Measurements from ENCODE around the gene FCRL6. TPM values are rescaled to one million over a fixed set of nuclear protein-coding genes. Genes with fewer than 3 reads are reported as not detected.
A peak's percentile ranks its signal among the peaks of the same experiment; 100 is the strongest.

The FCRL6 gene
- total RNA-seq, 1 donor, result not detected

DNA sequence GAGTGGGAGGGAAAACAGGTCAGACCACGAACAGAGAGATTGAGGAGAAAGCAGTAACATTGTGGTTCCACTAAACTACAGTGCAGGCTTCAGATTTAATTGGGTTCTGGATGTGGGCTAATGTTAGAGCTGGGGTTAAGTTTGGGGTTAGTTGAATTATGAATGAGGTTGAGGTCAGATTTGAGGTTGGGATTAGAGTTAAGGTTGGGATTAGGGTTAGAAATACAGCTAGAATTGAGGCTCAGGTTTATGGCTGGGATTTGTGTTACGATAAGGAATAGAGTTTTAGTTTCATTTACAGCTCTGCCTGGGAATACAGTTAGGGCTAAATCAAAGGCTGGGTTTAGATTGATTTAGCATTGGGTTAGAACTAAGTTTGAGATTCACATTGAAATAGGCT, 62.1 kb downstream of the FCRL6 start:
- TF ChIP-seq, protein P1, sequence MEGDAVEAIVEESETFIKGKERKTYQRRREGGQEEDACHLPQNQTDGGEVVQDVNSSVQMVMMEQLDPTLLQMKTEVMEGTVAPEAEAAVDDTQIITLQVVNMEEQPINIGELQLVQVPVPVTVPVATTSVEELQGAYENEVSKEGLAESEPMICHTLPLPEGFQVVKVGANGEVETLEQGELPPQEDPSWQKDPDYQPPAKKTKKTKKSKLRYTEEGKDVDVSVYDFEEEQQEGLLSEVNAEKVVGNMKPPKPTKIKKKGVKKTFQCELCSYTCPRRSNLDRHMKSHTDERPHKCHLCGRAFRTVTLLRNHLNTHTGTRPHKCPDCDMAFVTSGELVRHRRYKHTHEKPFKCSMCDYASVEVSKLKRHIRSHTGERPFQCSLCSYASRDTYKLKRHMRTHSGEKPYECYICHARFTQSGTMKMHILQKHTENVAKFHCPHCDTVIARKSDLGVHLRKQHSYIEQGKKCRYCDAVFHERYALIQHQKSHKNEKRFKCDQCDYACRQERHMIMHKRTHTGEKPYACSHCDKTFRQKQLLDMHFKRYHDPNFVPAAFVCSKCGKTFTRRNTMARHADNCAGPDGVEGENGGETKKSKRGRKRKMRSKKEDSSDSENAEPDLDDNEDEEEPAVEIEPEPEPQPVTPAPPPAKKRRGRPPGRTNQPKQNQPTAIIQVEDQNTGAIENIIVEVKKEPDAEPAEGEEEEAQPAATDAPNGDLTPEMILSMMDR (IDR thresholded peaks at IDR 0.05; ENCODE audit: insufficient read depth, low read depth, low read length), result no peak
- peak; percentile 51 for DNase-seq (ENCODE audit: low read depth)

More for the DNA sequence above, 62.1 kb downstream of the FCRL6 start:
- H3K4me3 ChIP-seq (ENCODE audit: low read depth, low read length), result no peak overlapping the region

Small RNA genes within 50 kb of the gene (small RNA-seq; reads per million reads assigned to genes)
- gene RF00570, result not detected

Other genes with a start within 250 kb of the FCRL6 start
- not detected in 2 replicates for gene APCS, start 214.5 kb upstream of the FCRL6 start, total RNA-seq
- gene CRP, start 87.8 kb upstream of the FCRL6 start, total RNA-seq, result not detected in 2 replicates
- gene DUSP23, start 21.4 kb upstream of the FCRL6 start, total RNA-seq, result 5.8 and 6.0 TPM in 2 replicates
- gene SLAMF8, start 24.5 kb downstream of the FCRL6 start, total RNA-seq, result not detected in 2 replicates
- under 0.01 TPM in 1 of 2 replicates, not detected in the other for gene VSIG8, start 60.3 kb downstream of the FCRL6 start, total RNA-seq
- gene CFAP45, start 97.8 kb downstream of the FCRL6 start, total RNA-seq, result 0.32 and 0.43 TPM in 2 replicates
- gene TAGLN2, start 123.1 kb downstream of the FCRL6 start, total RNA-seq, result 167 and 277 TPM in 2 replicates
- not detected in 2 replicates for gene IGSF9, start 143.3 kb downstream of the FCRL6 start, total RNA-seq
- not detected in 2 replicates for gene SLAMF9, start 151.9 kb downstream of the FCRL6 start, total RNA-seq
- 4.2 and 6.0 TPM in 2 replicates for gene PIGM, start 229.6 kb downstream of the FCRL6 start, total RNA-seq